H9 (cell line): ENCODE results near the gene PPARA. TPM values are rescaled to one million over a fixed set of nuclear protein-coding genes. Genes with fewer than 3 reads are reported as not detected.

ENCODE experiments used
- DNase-seq: peaks from one replicate; pipeline ENCODE4 v3.0.0-alpha.2; 2017
- H2AFZ ChIP-seq: one replicate; pipeline ENCODE4 v1.6.1; 2013; ENCODE audit warnings: mild to moderate bottlenecking, low read length, control low read depth, moderate library complexity
- H2AK5ac ChIP-seq: 2 replicates; pipeline ENCODE4 v1.6.1; 2013; ENCODE audit warnings: low read length, control low read depth, mixed read lengths; ENCODE audit not compliant: insufficient read length
- H2BK120ac ChIP-seq: one replicate; pipeline ENCODE4 v1.6.1; 2013; ENCODE audit warnings: low read depth, mild to moderate bottlenecking, low read length, control low read depth, inconsistent platforms; ENCODE audit not compliant: poor library complexity, severe bottlenecking
- H2BK12ac ChIP-seq: 2 replicates; pipeline ENCODE4 v1.6.1; 2013; ENCODE audit warnings: low read length, control low read depth, mixed read lengths, low read depth; ENCODE audit not compliant: insufficient read length
- H2BK15ac ChIP-seq: 2 replicates; pipeline ENCODE4 v1.6.1; 2013; ENCODE audit warnings: low read depth, low read length, control low read depth
- H2BK20ac ChIP-seq: one replicate; pipeline ENCODE4 v1.6.1; 2013; ENCODE audit warnings: low read depth, mild to moderate bottlenecking, low read length, control low read depth, inconsistent platforms; ENCODE audit not compliant: poor library complexity, severe bottlenecking
- H2BK5ac ChIP-seq: 2 replicates; pipeline ENCODE4 v1.6.1; 2013; ENCODE audit warnings: low read length, control low read depth, mixed read lengths; ENCODE audit not compliant: insufficient read length
- H3K14ac ChIP-seq: 2 replicates; pipeline ENCODE4 v1.6.1; 2013; ENCODE audit warnings: low read length, control low read depth; ENCODE audit not compliant: insufficient read depth
- H3K18ac ChIP-seq: 2 replicates; pipeline ENCODE4 v1.6.1; 2013; ENCODE audit warnings: low read depth, mild to moderate bottlenecking, mixed read lengths, low read length, control low read depth; ENCODE audit not compliant: insufficient read length
- H3K23ac ChIP-seq: 2 replicates; pipeline ENCODE4 v1.6.1; 2013; ENCODE audit warnings: low read length, control low read depth, mixed read lengths, low read depth; ENCODE audit not compliant: insufficient read length
- H3K23me2 ChIP-seq: 2 replicates; pipeline ENCODE4 v1.6.1; 2013; ENCODE audit warnings: low read depth, mild to moderate bottlenecking, mixed read lengths, low read length, control low read depth; ENCODE audit not compliant: insufficient read length, poor library complexity, severe bottlenecking
- H3K27ac ChIP-seq: 2 replicates; pipeline ENCODE4 v1.5.1; 2013; ENCODE audit warnings: low read length, control low read depth, mixed read lengths, low read depth; ENCODE audit not compliant: insufficient read length
- H3K27me3 ChIP-seq: 2 replicates; pipeline ENCODE4 v1.6.1; 2013; ENCODE audit warnings: low read length, control low read depth, inconsistent platforms; ENCODE audit not compliant: insufficient read depth
- H3K4ac ChIP-seq: 2 replicates; pipeline ENCODE4 v1.6.1; 2013; ENCODE audit warnings: low read depth, mild to moderate bottlenecking, control low read depth, inconsistent platforms, low read length, moderate library complexity
- H3K4me1 ChIP-seq: 2 replicates; pipeline ENCODE4 v1.6.1; 2013; ENCODE audit warnings: low read length, control low read depth, inconsistent platforms; ENCODE audit not compliant: insufficient read depth
- H3K4me2 ChIP-seq: 2 replicates; pipeline ENCODE4 v1.6.1; 2013; ENCODE audit warnings: low read length, control low read depth, mixed read lengths; ENCODE audit not compliant: insufficient read length, insufficient read depth
- H3K56ac ChIP-seq: 2 replicates; pipeline ENCODE4 v1.6.1; 2013; ENCODE audit warnings: low read depth, mild to moderate bottlenecking, mixed read lengths, low read length, control low read depth; ENCODE audit not compliant: insufficient read length
- H3K79me1 ChIP-seq: 2 replicates; pipeline ENCODE4 v1.6.1; 2013; ENCODE audit warnings: low read depth, mild to moderate bottlenecking, moderate library complexity, low read length, control low read depth, inconsistent platforms; ENCODE audit not compliant: insufficient read depth, poor library complexity, severe bottlenecking
- H3K79me2 ChIP-seq: 2 replicates; pipeline ENCODE4 v1.6.1; 2013; ENCODE audit warnings: low read length, control low read depth, inconsistent platforms; ENCODE audit not compliant: insufficient read depth
- H3K9ac ChIP-seq: 2 replicates; pipeline ENCODE4 v1.6.1; 2013; ENCODE audit warnings: low read length, control low read depth, mixed read lengths; ENCODE audit not compliant: insufficient read length; ENCODE audit errors: extremely low read depth
- H3K9me3 ChIP-seq: one replicate; pipeline ENCODE4 v1.6.1; 2013; ENCODE audit warnings: low read depth, low read length, inconsistent platforms; ENCODE audit not compliant: control insufficient read depth
- H3T11ph ChIP-seq: one replicate; pipeline ENCODE4 v1.6.1; 2013; ENCODE audit warnings: mild to moderate bottlenecking, low read length, control low read depth, inconsistent platforms
- H4K20me1 ChIP-seq: one replicate; pipeline ENCODE4 v1.6.1; 2013; ENCODE audit not compliant: control insufficient read depth, insufficient read length, insufficient read depth
- H4K5ac ChIP-seq: 2 replicates; pipeline ENCODE4 v1.6.1; 2013; ENCODE audit warnings: low read depth, mild to moderate bottlenecking, mixed read lengths, low read length, control low read depth; ENCODE audit not compliant: insufficient read length
- H4K8ac ChIP-seq: replicated peaks from 2 replicates; pipeline ENCODE4 v1.6.1; 2013; ENCODE audit warnings: low read length, control low read depth, mixed read lengths, low read depth; ENCODE audit not compliant: insufficient read length
- H4K91ac ChIP-seq: 2 replicates; pipeline ENCODE4 v1.6.1; 2013; ENCODE audit warnings: low read depth, mild to moderate bottlenecking, moderate library complexity, mixed read lengths, low read length, control low read depth; ENCODE audit not compliant: insufficient read length
- H3K27ac Mint-ChIP-seq, 3 experiments: 2 replicates in 2 of 3; 3 replicates in 1 of 3; pipeline ENCODE4 v1.8.0; 2020 to 2021; ENCODE audit warnings: mixed read lengths in 3 of 3, mild to moderate bottlenecking in 1 of 3, moderate library complexity in 1 of 3
- H3K27me3 Mint-ChIP-seq: 2 replicates; pipeline ENCODE4 v1.8.0; 2021; ENCODE audit warnings: low read depth, mild to moderate bottlenecking, moderate library complexity, mixed read lengths
- H3K36me3 Mint-ChIP-seq, 3 experiments: 2 replicates in 2 of 3; 3 replicates in 1 of 3; pipeline ENCODE4 v1.8.0; 2020 to 2021; ENCODE audit warnings: low read depth in 3 of 3, mixed read lengths in 3 of 3; ENCODE audit not compliant: insufficient read depth in 1 of 3
- H3K4me1 Mint-ChIP-seq, 2 experiments: 2 replicates each; pipeline ENCODE4 v1.8.0; 2020; ENCODE audit warnings: mixed read lengths in 2 of 2
- H3K4me3 Mint-ChIP-seq, 2 experiments: 2 replicates in 1 of 2; 3 replicates in 1 of 2; pipeline ENCODE4 v1.8.0; 2020 to 2021; ENCODE audit warnings: mild to moderate bottlenecking in 2 of 2, mixed read lengths in 2 of 2, moderate library complexity in 1 of 2
- H3K9me3 Mint-ChIP-seq, 2 experiments: 2 replicates in 1 of 2; 3 replicates in 1 of 2; pipeline ENCODE4 v1.8.0; 2020; ENCODE audit warnings: mild to moderate bottlenecking in 2 of 2, mixed read lengths in 2 of 2, moderate library complexity in 1 of 2
- WGBS: extraction: QIAGEN DNeasy Blood & Tissue Kit; methylation state at CpG from one replicate; pipeline ENCODE4 v1.1.7; 2013; ENCODE audit warnings: missing lambda C conversion rate, low lambda C conversion rate, mixed read lengths; ENCODE audit not compliant: insufficient read length; ENCODE audit errors: extremely low coverage; 5-methylcytosine and 5-hydroxymethylcytosine counted together
- total RNA-seq: library from RNA; stranded (reverse); gene quantifications from 2 replicates; pipeline ENCODE4 v1.2.1, GENCODE V29; 2021
- TF ChIP-seq, protein P1 (sequence below): fragments of 200-600 bp; sonication (generic); conservative IDR thresholded peaks from 3 replicates; pipeline ENCODE4 v1.8.0; 2021; ENCODE audit warnings: antibody characterized with exemption, mild to moderate bottlenecking

Gene PPARA
- total RNA-seq, 1 experiment from 2014 or later = 7.3 TPM

DNA sequence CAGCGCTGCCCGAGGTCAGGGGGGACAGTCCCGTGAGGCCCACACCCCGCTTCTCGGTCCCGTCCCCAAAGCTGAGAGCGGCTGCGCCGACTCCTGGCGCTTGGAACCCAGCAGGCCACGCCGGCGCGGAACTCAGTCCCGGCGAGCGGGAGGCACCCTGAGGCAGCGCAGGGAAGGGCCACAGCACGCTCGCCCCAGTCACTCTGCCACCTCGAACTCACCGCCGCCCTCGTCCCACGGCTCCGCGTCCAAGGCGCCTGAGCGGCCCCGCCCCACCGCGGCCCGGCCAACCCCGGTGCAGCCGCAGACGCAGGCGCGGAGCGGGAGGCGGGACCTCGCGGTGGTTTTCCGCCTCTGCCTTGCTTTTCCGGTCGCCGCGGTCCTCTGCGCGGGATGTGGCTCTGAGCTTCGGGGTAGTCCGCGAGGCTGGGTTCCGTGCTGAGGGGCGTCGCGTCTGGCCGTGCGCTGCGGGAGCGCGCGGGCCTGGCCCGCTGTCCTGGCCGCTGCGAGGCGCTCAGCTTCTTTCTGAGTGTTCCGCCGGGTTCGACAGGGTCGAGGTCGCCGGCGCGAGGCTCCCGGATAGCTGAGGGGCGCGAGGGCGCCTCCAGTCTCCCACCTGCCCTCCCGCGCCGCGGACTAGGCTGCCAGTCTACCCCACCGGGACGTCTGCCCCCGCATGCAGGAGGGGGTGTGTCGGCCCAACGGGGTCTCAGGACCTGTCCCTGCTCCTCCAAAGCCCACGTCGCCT is 99.9 kb downstream of the PPARA start, which contains the start of gene CDPF1:
Gene CDPF1 (minus strand): TSS at position 259 of the 748 bp plus-strand sequence. CDS start 2,009 bp downstream, outside the sequence.
- Histone ChIP-seq H2BK15ac (no peak within 1 kb of the TSS), H4K91ac (no peak within 1 kb of the TSS), H3K4ac (no peak within 1 kb of the TSS), H4K8ac (no peak within 1 kb of the TSS), H3K4me1 (no peaks in the 10 kb centered on the region), H3K18ac (peak within 1 kb of the TSS; percentile 34), H3K27me3 (no peaks in the 10 kb centered on the region), H2AK5ac (no peak within 1 kb of the TSS), H3K79me2 (no peaks in the 10 kb centered on the region), H3T11ph (no peak within 1 kb of the TSS), H3K9me3 (no peaks in the 10 kb centered on the region), H4K20me1 (no peaks in the 10 kb centered on the region), H2BK12ac (no peak within 1 kb of the TSS), H2AFZ (no peak within 1 kb of the TSS), H2BK5ac (no peak within 1 kb of the TSS), H3K27ac (no peak within 1 kb of the TSS), H3K23ac (no peak within 1 kb of the TSS), H3K14ac (peak within 1 kb of the TSS; percentile 78), H2BK20ac (no peak within 1 kb of the TSS), H3K56ac (no peak within 1 kb of the TSS), H3K79me1 (no peaks in the 10 kb centered on the region), H4K5ac (no peak within 1 kb of the TSS), H3K4me2 (peak within 1 kb of the TSS; percentile 42), H3K23me2 (peaks cover 7% of the 10 kb centered on the region), H3K9ac (peak within 1 kb of the TSS; percentile 43), H2BK120ac (no peak within 1 kb of the TSS)
- WGBS = no CpG with 5 or more reads among the region's 89 CpGs
- Mint-ChIP-seq H3K9me3 (peaks cover 0 to 9% of the 10 kb centered on the region in 2 experiments; a peak in 2 of 5 replicates), H3K27ac (no peak within 1 kb of the TSS; a peak in 1 of 7 replicates), H3K27me3 (peaks cover 12% of the 10 kb centered on the region), H3K4me3 (peak within 1 kb of the TSS; percentile 73 to 82), H3K4me1 (peaks cover 8 to 16% of the 10 kb centered on the region in 2 experiments), H3K36me3 (peaks cover 1 to 9% (median 4%) of the 10 kb centered on the region in 3 experiments; a peak in 3 of 7 replicates)
- TF ChIP-seq, protein P1, sequence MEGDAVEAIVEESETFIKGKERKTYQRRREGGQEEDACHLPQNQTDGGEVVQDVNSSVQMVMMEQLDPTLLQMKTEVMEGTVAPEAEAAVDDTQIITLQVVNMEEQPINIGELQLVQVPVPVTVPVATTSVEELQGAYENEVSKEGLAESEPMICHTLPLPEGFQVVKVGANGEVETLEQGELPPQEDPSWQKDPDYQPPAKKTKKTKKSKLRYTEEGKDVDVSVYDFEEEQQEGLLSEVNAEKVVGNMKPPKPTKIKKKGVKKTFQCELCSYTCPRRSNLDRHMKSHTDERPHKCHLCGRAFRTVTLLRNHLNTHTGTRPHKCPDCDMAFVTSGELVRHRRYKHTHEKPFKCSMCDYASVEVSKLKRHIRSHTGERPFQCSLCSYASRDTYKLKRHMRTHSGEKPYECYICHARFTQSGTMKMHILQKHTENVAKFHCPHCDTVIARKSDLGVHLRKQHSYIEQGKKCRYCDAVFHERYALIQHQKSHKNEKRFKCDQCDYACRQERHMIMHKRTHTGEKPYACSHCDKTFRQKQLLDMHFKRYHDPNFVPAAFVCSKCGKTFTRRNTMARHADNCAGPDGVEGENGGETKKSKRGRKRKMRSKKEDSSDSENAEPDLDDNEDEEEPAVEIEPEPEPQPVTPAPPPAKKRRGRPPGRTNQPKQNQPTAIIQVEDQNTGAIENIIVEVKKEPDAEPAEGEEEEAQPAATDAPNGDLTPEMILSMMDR = no peak
- DNase-seq = peak; percentile 83
